HG03460 (cell line): ENCODE results near the gene SNRK.
A peak's percentile ranks its signal among the peaks of the same experiment; 100 is the strongest.

Source experiments
- ATAC-seq: cut with Tn5 transposase; IDR thresholded peaks from one replicate; pipeline ENCODE4 v1.9.1; 2021; ENCODE audit not compliant: unreplicated experiment

Gene SNRK

DNA sequence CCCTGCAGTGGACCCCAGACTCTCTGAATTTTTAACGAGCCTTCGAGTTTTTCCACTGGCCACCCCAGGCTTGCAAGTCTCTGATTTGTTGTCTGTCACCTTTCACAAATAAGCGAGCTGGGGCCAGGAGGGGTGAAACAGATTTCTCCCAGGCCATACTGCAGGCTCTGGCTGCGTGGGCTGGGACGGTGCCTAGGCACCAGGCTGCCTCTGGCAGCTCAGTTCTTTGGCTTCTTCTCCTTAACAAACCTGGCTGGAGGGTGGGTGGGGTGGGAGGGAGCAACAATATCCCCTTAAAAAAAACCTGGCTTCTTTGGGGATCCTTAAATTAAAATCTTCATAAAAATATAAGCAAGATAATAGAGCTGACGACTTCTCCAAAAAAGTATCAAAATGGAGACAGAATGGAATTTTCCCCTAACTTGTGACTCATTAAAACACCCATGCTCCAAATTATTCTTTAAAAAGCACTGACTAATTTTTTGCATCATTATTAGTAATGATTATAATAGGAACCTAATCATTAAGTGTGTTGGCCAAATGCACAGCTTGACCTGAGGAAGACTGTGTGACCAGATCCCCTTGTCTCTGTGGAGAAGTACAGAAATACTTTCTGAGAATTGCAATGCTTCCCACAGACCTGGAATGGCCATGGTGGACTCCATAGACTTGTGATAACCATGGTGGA lies 84.1 kb downstream of the SNRK start:
- ATAC-seq = no peak

DNA sequence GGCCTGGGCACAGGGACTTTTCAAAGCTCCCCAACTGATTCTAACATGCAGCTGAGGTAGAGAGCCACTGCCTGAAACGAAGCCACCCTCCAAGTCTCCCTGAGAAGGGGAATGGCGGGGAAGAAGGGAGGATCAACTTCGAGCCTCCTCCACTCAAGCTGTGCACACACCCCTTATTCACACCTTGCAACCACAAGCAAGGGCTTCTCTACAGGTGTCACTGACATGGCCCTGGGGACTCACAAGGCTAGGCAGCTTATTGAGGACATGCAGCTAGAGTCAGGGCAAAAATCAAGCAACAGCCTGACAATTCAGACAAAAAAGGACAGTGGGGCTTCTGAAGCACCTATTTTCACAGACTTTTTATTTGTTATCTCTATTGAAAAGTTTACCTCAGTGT lies 85.2 kb downstream of the SNRK start:
- no peak for ATAC-seq

DNA sequence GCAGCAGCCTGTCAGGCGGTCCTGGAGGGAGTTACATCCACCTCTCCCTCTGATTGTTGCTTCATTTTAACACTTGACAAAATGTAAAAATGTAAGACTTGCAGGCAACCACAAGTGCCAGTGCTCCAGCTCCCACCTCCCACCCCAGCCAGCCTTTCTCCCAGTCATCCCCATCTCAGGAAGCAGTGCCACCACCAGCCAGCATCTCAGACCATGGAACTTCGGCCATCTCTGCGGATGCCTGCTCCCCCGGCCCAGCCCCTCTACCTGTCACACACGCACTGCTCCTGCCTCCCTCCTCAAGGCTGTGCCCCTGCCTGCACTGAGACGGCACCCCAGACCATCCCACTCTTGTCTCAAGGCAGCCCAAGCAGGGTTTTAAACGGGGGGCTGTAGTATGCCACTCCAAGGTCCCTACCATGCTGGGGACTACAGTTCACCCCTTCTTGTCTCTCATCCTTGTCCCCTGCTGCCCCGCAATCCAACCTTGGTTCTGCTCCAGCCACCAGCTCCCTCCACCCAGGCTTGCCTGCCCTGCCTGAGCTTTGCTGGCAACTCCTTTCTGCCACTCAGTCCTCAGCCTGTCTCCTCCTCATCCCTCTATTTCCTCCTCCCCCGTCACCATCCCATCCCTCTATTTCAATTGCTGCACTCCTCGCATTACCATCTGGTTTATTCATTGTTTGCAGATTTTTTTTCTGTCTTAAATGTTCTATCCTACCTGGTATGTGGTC lies 85.8 kb downstream of the SNRK start:
- ATAC-seq = no peak

DNA sequence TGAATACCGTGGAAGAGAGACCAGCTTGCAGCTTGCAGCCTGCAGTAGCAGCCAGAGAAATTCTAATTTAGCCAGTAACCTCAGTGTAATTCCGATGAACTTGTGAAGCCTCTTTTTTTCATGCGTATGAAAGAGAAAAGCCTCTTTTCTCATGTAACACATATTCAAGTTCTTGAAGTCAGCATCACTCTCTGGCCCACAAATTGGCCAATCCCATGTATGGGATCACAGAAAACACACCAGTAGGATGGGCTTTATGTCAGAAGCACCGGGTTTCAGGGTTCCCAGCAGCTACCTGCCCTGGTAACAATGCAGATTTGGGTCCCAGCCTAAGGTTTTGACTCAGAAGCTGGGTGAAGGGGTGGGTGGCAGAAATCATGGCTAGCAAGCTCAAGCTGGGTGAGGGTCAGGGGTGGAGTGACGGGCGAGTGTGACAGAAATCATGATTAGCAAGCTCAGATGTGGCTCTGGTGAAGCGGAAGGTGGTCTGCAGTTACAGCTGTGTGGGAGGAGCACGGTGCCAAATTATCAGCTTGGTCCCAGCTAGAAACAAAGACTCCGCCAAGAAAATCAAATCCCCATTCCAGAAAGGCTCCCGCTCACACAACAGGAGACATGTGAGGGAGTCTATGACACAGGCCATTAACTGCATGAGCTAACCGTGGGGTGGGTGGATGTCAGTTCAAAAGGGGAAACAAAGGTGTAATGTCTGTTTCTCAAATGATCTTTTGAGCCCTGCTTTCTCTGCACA lies 86.6 kb downstream of the SNRK start:
- no peak for ATAC-seq

DNA sequence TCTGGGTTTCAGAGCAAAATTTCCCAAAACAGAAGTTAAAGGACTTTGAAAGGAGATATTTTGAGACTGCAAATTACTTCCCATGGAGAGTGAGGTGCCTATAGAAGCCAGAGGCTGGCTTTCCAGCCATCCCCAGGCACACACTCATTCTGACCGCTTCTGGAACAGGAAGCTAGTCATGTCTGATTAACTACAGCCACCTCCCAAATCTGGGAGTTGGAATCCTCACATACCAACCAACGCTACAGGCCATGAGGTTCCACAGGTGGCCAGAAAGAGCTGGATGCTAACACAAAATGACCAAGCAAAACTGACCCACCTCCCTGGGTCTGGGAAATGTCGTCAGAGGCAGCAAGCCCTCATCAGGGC lies 87.2 kb downstream of the SNRK start:
- ATAC-seq = no peak

DNA sequence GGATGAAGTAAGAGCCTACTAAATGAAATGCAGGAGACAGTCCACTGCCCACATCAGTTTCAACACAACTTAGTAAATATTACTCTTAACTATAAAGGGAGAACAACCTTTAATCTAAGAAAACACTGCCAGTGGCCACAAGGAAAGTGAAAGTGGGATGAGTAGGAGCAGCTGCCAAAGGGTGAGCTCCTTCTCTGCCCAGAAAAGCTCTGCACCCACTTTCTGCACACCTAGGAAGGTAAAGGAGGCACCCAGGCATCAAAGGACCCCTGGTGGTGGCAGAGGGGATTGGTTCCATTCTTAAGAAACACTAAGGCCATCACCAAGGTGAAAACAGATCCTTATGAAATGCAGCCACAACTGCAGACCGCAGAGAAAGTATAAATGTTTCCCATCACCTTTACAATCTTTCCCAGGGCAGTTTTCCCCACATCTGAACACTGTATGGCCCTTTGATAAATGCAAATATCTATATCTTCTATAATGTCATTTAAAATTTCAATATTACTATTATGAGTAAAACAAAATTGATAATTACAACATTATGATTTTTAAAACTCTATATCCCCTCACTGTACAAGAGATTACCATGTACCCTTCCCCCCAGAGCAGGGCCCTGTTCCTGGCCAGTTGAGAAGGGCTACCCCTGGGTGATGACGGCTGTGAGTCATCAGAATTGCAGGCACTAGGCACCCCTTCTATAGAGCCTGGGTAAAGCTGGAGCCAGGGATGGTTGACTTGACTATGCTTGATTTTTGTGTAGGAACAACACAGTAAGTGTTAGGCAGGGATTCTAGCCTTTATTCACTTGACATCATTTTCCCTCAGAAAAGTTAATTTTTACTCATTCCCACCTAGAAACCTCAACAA lies 92.0 kb downstream of the SNRK start:
- ATAC-seq = peak; percentile 76

DNA sequence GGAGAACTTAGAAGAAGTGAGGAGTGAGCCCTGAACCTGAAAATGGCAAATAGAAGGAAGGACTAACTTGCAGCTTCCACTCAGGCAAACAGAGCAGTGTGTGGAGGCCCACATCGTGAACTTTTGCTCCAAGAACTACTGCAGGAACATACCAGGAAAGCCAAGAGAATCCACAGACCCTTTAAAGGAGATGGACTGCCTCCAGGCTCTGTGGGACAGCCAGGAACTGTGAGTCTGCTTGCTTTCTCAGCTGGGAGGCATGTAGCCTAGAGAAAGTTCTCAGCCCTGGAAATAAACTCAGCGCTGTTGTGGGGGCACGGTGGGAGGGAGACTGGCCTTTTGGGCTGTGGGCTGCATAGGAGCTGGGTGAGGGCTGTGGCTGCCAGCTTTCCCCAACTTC lies 93.0 kb downstream of the SNRK start:
- ATAC-seq = no peak

DNA sequence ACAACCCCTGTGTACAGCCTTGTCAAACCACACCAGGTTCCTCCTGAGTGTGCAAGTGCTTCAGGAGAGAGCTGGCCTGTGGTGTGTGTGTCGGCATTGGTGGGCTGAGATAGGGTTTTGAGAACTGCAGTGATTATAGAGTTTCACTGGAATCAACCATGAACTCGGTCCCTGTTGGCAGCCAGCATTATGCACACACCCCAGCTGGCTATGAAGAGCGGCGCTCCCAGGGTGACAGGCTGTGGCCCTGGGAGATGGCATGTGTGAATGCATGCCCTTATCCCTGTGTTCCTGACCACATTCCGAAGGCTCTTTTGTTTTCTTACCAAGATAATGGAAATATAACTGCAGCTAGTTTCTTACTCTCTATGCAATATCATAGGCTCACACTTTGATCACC lies 101.8 kb downstream of the SNRK start:
- no peak for ATAC-seq

DNA sequence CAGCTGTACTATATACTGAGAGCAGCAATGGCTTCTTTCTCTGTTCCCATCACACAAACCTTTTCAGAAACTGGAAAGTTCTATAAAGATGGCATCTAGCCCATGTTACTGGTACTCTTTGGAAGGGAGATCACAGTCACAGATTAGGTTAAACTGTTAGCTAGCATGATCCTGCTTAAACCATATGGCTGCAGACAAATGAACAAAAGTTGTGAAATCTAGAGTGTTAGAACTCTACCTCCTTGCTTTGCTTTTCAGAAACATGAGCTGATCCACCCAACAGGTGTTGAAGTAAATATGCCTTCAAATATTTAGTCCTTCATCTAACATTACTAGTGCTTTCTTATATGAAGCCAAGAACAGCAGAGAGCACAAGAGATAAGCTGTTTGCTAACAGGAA lies 102.6 kb downstream of the SNRK start:
- no peak for ATAC-seq

DNA sequence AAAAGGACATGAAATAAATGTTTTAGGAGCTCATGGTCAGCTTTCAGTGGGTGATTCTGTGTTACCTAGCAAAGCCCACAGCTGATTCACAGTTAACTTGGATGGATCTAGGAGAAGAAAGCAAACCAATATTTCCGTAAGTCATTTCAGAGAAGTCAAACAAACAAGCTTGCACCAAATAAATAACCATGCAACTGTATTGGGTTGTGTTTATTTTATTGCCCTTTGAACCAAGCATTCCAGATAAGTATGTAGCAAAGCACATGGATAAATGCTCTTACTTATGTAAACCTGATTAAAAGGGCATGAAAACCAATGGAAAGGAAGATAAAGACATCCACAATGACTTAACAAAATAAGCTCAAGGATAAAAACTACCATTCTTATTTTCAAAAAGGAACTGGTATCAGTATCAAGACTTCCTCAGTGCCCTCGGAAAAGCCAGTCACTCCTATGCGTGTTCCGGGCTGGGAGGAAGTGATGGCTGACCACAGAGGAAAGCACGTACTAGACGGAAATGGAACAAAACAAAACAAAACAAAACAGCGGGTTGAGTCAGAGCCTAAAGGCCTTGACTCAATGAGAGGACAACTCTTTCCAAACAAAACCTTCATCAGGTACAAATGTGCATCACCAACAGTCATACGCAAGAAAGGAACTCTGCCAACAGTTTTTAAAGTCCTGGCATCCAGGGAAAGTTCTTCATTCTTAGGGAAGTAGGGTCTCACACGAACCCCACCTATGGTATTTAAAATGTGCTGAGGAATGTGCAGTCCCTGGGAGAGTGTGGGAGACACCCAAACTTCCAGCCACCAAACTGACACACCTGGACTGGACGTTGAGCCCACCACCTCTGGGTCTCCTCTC lies 103.3 kb downstream of the SNRK start:
- ATAC-seq = no peak

DNA sequence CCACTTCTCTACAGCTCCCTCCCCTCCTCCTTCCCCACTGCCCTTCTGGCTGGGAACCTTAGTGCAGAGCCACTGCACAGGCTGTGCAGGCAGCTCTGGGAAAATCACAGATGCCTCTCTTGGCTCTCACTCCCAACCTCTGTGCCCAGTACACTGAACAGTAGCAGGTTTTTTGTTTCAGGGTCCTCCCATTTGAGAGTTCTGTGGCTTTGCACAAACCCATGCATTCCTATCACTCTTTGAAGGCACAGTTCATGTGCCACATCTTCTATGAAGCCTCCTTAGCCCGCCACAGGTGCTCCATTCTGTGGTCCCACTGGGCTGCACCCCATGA lies 103.9 kb downstream of the SNRK start:
- no peak for ATAC-seq

DNA sequence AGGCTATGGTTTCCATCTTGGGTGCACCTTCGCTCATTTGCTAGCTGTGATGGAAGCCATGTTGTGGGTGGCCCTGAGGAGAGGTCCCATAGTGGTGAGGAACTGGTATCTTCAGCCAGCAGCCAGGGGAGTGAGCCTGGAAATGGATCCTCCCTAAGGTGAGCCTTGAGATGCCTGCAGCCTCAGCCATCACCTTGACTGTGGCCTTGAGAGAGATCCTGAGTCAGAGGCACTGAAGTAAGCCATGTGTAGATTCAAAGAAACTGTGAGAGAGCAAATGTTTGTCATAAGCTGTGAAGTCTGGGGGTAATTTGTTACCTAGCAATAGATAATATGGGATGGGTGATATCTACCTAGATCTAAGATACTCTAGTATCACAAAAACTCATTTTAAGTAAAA lies 105.3 kb downstream of the SNRK start:
- ATAC-seq = no peak

DNA sequence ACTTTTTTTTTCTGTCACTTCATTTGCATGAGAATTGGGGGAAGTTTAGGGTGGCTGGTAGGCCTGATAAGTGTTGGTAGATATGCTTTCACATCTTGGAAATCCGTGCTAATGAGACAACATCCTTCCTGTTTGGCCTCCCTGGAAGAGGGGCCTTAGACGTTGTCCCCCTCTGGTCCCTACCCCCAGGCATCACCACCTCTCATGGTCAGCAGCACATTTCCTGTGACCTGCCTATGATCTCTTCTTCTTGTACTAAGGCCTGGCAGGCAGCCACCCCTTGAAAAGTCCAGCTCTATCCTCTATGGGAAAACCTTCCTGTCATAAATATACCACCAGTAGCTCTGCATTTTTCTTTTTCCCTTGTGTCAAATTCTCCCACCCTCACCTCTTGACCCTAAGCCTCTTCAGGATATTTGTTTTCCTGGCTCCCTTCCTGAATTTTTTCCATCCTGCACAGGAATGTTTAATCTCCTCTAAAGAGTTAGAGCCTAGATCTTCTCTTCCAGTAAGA lies 107.8 kb downstream of the SNRK start:
- ATAC-seq = no peak

DNA sequence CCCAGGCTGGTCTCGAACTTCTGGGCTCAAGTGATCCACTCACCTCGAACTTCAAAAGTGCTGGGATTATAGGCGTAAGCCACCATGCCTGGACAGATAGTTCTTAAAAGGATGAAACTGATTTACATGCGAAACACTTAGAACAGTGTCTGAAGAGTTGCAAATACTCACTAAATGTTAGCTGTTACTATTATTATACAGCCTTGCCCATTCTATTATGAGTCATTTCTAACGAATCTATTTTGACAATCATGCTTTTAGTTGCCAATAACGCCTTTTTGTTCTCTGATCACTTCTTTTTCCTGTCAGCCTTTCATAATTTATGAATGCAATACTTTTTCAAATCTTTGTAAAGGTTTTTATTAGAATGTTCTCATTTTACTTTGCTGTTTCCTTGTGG lies 112.7 kb downstream of the SNRK start:
- ATAC-seq = no peak

DNA sequence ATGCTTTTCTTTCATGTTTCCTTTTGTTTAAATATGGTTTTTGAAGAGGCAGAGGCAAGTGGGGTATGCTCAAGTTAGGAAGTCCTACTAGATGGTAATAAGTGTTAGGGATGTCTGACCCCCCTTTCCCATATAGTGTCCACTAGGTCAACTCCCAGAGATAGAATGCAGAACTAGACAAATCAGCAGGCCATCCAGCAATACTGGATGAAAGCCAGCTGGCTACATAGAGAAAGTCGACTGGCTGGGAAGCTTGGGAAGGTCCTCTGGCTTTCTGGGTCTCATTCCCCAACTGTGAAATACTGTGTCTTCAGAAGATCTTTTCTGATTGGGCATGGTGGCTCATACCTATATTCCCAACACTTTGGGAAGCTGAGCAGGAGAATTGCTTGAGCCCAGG lies 113.8 kb downstream of the SNRK start:
- ATAC-seq = no peak
